RWPE2 (cell line): Measurements from ENCODE around the gene STK33.
A peak's percentile ranks its signal among the peaks of the same experiment; 100 is the strongest.

Source experiments
- ATAC-seq: fragments of 200-7000 bp; cut with Tn5 transposase; 3 replicates; pipeline ENCODE4 v1.9.1; 2021; ENCODE audit warnings: low read depth
- DNase-seq: peaks from one replicate; pipeline ENCODE4 v3.0.0-alpha.2; 2020; ENCODE audit warnings: low spot score
- H3K27ac ChIP-seq: fragments of 450-650 bp; 2 replicates; pipeline ENCODE4 v1.5.1; 2017; ENCODE audit warnings: mild to moderate bottlenecking; ENCODE audit not compliant: poor library complexity, severe bottlenecking
- H3K27me3 ChIP-seq: fragments of 250-450 bp; sonication (Bioruptor Pico); 2 replicates; pipeline ENCODE4 v1.5.1; 2021; ENCODE audit warnings: mild to moderate bottlenecking, moderate library complexity; ENCODE audit not compliant: insufficient read depth, poor library complexity, severe bottlenecking
- H3K36me3 ChIP-seq: fragments of 250-450 bp; sonication (Bioruptor Pico); 2 replicates; pipeline ENCODE4 v1.5.1; 2020; ENCODE audit warnings: low read depth, mild to moderate bottlenecking, moderate library complexity
- H3K4me1 ChIP-seq: fragments of 250-450 bp; sonication (Bioruptor Pico); 2 replicates; pipeline ENCODE4 v1.5.1; 2021; ENCODE audit warnings: mild to moderate bottlenecking, moderate library complexity; ENCODE audit not compliant: insufficient read depth, poor library complexity, severe bottlenecking
- H3K4me3 ChIP-seq: fragments of 250-450 bp; sonication (Bioruptor Pico); 2 replicates; pipeline ENCODE4 v1.5.1; 2021; ENCODE audit warnings: mild to moderate bottlenecking, moderate library complexity; ENCODE audit not compliant: severe bottlenecking
- H3K9me3 ChIP-seq: fragments of 250-450 bp; sonication (Bioruptor Pico); 2 replicates; pipeline ENCODE4 v1.5.1; 2021; ENCODE audit warnings: mild to moderate bottlenecking, moderate library complexity; ENCODE audit not compliant: severe bottlenecking
- TF ChIP-seq, protein P1 (sequence below): fragments of 450-650 bp; IDR thresholded peaks from one replicate; pipeline ENCODE4 v1.5.1; 2017; ENCODE audit warnings: mild to moderate bottlenecking, moderate library complexity; ENCODE audit not compliant: poor library complexity, severe bottlenecking

STK33 gene

DNA sequence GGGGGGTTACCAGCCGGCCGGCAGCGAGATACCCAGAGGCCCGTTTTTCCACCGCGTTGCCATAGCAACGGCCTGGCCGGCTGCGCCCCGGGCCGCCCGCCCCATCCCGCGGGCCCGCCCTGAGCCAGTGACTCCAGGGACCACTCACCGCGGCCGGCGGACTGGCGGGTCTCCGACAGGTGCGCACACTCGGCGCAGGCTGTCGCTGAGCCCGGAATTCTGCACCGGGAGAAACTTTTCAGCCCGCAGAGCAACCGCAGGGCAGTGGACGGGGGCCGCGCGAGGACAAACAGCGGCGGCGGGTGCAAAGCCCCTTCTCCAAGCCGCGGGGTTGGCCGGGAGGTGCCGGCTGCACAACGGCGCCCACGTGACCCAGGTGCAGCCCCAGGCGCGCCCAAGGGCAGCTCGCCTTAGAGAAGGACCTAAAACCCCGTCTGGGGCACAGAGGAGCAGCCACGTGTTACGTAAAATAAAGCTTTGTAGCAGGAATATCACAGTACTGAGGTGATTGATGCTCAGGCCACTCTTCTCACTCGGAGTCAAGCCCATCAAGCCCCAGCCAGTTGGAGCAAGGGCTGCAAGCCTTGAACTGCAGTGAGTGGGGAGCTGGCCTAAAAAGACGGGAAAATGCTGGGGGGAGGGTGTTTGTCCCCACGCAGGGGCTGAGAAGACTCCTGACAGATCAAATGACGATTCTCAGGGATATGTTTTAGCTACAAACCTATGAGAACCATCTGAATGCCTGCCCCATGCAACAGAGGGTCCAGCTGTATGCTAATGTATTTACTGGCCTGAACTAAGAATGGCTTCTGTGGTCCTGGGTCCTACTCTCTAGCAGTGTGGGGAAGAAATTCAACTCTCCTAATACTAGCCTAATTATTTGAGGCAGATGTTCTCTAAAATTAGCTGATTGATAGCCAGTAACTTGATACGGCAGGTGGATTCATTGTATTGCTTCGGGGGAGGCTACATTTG is at the start of gene STK33:
Gene STK33, minus strand, starts transcription at position 294 of the 975 bp plus-strand sequence. CDS start 119,323 bp downstream, outside the sequence.
- Histone ChIP-seq H3K4me3 (peak within 1 kb of the TSS; percentile 51), H3K27ac (no peak within 1 kb of the TSS), H3K9me3 (no peaks in the 10 kb centered on the region), H3K36me3 (no peaks in the 10 kb centered on the region), H3K4me1 (peaks cover 5% of the 10 kb centered on the region), H3K27me3 (no peaks in the 10 kb centered on the region)
- ATAC-seq = peak; percentile 84
- peak; percentile 50 for DNase-seq
- TF ChIP-seq, protein P1, sequence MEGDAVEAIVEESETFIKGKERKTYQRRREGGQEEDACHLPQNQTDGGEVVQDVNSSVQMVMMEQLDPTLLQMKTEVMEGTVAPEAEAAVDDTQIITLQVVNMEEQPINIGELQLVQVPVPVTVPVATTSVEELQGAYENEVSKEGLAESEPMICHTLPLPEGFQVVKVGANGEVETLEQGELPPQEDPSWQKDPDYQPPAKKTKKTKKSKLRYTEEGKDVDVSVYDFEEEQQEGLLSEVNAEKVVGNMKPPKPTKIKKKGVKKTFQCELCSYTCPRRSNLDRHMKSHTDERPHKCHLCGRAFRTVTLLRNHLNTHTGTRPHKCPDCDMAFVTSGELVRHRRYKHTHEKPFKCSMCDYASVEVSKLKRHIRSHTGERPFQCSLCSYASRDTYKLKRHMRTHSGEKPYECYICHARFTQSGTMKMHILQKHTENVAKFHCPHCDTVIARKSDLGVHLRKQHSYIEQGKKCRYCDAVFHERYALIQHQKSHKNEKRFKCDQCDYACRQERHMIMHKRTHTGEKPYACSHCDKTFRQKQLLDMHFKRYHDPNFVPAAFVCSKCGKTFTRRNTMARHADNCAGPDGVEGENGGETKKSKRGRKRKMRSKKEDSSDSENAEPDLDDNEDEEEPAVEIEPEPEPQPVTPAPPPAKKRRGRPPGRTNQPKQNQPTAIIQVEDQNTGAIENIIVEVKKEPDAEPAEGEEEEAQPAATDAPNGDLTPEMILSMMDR = no peak

DNA sequence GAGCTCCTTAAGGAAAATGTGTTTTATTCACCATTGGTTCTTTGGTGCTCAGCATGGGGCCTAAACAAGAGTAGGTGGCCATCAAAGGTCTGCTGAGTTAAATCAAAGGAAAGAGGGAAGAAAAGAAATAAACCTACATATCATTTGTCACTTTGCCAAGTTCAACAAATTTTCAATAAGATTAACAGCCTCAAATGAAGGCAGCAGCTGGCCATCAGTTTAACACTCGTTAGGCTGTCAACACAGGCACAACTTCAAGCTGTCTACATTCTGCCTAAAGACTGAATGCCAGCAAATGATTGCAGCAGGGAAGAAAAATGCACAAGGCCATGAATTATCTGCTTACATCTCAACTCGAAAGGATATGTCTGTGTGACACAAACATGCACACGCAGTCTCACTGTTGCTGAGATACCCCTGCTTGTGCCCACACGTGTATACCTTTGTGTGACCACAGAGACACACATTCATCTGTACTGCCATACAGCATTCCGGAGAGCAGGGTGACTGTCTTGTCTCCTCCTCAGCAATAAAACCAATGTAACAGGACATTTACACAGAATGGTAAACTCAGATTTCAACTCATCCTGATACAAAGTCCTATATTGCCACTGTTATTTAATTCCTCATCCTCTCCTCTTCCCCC is 48.3 kb upstream of the STK33 start:
- TF ChIP-seq, protein P1 = no peak
- Histone ChIP-seq H3K27ac (no peak overlapping the region), H3K36me3 (peaks cover 5% of the 10 kb centered on the region; the same call in 1 of the 2 replicates), H3K4me1 (no peaks in the 10 kb centered on the region), H3K9me3 (no peaks in the 10 kb centered on the region), H3K27me3 (no peaks in the 10 kb centered on the region), H3K4me3 (no peak overlapping the region)
- no peak for DNase-seq
- ATAC-seq = no peak

DNA sequence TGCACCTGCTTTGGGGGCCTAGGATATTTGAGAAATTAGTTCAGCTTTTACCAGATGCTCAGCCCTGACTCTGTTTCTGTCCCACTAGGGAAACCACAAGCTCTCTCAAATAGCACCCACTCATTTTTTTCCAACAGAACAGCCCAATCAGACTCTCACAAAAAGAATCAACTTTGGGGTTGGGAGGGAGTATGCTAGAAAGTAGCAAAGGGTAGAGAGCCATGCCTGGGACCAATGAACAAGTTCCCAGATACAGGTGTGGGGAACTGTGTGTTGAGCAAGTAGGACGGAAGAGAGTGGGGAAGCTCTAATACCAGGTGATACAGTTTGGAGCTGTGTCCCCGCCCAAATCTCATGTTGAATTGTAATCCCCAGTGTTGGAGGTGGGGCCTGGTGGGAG is 47.3 kb upstream of the STK33 start:
- H3K4me1 ChIP-seq = no peaks in the 10 kb centered on the region
- no peaks in the 10 kb centered on the region for H3K9me3 ChIP-seq
- no peaks in the 10 kb centered on the region for H3K27me3 ChIP-seq
- TF ChIP-seq, protein P1 = no peak
- no peak overlapping the region for H3K27ac ChIP-seq
- DNase-seq (no peak), ATAC-seq (no peak)
- peaks cover 5% of the 10 kb centered on the region; the same call in 1 of the 2 replicates for H3K36me3 ChIP-seq
- H3K4me3 ChIP-seq = no peak overlapping the region

DNA sequence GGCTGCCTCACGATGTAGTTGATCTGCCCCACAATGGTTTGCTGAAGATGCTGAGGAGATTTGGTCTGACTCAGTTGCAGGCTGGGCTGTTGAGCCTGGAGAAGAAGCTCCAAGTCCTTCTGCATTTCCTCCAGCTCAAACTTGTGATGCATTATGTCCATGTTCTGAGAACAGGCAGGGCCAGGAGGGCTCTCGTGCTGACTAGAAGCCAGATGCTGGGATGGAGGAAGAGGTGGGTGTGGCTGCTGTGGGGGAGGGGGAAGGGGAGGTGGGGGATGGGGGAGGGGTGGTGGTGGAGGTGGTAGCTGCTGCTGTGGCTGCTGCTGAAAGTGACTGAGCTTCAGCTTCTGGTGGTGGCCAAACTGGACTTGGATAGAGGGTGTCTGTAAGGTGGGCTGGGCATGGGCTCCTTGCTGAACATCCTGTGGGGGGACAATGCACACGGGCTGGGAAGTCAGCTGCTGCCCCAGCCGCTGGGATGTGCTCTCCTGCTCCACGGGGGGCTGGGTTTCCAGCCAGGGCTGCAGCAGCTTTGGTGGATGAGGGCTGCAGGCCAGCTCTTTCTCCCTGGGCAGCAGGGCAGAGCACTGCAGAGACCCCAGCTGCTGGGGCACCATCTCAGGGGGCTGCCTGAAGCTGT is 46.4 kb upstream of the STK33 start:
- TF ChIP-seq, protein P1 = no peak
- DNase-seq (no peak), ATAC-seq (no peak)
- Histone ChIP-seq H3K36me3 (peaks cover 5% of the 10 kb centered on the region; the same call in 1 of the 2 replicates), H3K4me1 (no peaks in the 10 kb centered on the region), H3K9me3 (no peaks in the 10 kb centered on the region), H3K27me3 (no peaks in the 10 kb centered on the region), H3K27ac (no peak overlapping the region), H3K4me3 (no peak overlapping the region)
